SU-DHL-6 (cell line): ENCODE data around the gene KSR1.

Experiments used
- EZH2phosphoT487 ChIP-seq: fragments of 200-600 bp; sonication (generic), shearing (Covaris generic); conservative IDR thresholded peaks from 2 replicates; pipeline ENCODE4 v1.6.1; 2018; ENCODE audit warnings: mild to moderate bottlenecking, antibody characterized with exemption, low read length, moderate library complexity, mixed read lengths
- TF ChIP-seq, protein P1 (sequence below): fragments of 200-600 bp; sonication (generic); IDR thresholded peaks from one replicate; pipeline ENCODE4 v1.5.1; 2017; ENCODE audit warnings: antibody characterized with exemption, mild to moderate bottlenecking, low read length, moderate library complexity; ENCODE audit not compliant: insufficient read depth, poor library complexity, severe bottlenecking

- TF ChIP-seq, protein P1, sequence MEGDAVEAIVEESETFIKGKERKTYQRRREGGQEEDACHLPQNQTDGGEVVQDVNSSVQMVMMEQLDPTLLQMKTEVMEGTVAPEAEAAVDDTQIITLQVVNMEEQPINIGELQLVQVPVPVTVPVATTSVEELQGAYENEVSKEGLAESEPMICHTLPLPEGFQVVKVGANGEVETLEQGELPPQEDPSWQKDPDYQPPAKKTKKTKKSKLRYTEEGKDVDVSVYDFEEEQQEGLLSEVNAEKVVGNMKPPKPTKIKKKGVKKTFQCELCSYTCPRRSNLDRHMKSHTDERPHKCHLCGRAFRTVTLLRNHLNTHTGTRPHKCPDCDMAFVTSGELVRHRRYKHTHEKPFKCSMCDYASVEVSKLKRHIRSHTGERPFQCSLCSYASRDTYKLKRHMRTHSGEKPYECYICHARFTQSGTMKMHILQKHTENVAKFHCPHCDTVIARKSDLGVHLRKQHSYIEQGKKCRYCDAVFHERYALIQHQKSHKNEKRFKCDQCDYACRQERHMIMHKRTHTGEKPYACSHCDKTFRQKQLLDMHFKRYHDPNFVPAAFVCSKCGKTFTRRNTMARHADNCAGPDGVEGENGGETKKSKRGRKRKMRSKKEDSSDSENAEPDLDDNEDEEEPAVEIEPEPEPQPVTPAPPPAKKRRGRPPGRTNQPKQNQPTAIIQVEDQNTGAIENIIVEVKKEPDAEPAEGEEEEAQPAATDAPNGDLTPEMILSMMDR = no peak
- TF ChIP-seq EZH2phosphoT487 = no peak
These were observed 117.3 kb downstream of the KSR1 start for GRCh38 chr17:27573548-27573947.
